ENCODE results near the gene VEGFB. TPM values are rescaled to one million over a fixed set of nuclear protein-coding genes. Genes with fewer than 3 reads are reported as not detected.

VEGFB gene
- total and polyA plus RNA-seq, 2 of the 4 experiments (the other 2 are of a cell fraction), result 3.0 to 25.1 TPM

DNA sequence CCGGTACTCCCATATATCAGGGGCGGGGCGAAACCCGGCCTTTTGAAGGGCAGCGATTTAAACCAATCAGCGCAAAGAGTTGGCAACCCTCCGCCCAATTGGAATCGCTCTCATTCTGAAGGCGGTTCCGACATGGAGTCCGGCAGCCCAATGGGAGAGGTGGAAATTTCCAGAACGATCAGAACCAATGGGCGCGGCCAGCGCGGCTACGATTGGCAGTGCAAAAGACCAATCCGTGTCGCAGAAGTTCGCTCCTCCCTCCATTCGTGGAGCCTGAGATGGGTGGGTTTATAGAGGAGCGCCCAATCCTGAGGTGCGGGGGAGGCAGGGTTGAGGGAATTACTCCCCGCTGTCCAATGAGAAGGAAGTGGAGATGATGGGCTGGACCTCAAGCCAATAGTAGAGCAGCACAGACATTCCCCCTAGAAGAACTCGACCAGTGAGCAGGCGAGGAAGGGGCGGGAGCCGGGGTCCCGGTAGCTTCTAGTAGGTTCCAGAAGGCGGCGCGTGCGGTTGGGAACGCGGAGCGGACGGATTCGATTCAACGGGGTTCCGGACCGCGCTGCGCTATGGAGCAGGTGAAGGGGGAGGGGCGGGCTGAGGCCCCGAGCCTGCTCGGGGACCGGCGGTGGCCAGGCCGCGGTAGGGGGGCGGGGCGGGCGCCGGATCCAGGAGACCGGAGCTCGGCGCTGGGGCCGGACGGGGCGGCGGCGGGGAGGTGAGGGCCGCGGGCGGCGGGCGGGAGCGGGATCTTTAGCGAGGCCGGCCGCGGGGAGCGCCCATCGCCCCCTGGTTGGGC is 48.5 kb upstream of the VEGFB start, which contains the start of gene STIP1:
STIP1 (plus strand) TSS at position 479 of the 799 bp plus-strand sequence; CDS start at position 570, 91 bp downstream.
- WGBS, 2 experiments (ENCODE audit: extremely low coverage in 2 of 2, insufficient read length in 1 of 2), result 0% methylated on average over 31 of the region's 74 CpGs; no CpG with 5 or more reads in 1 of the 2 experiments
- Histone ChIP-seq H3K23ac (ENCODE audit: low read depth, low read length) (peak within 1 kb of the TSS; percentile 85), H3K9me3 (ENCODE audit: control insufficient read depth, insufficient read depth, low read length) (no peaks in the 10 kb centered on the region), H2BK20ac (ENCODE audit: low read depth, low read length) (no peak within 1 kb of the TSS), H3K9ac (ENCODE audit: low read depth, low read length) (peak within 1 kb of the TSS; percentile 81), H3K18ac (ENCODE audit: low read depth, low read length) (peak within 1 kb of the TSS; percentile 13; the same call in 1 of the 2 replicates), H3K4me3 (ENCODE audit: insufficient read depth, low read depth, low read length) (peak within 1 kb of the TSS; percentile 54), H3K9me1 (ENCODE audit: insufficient read depth, low read length) (peaks cover 12% of the 10 kb centered on the region; the same call in 1 of the 2 replicates), H3K4me2 (ENCODE audit: low read depth, low read length) (peak within 1 kb of the TSS; percentile 96), H3K27ac (ENCODE audit: insufficient read depth, low read length) (peak within 1 kb of the TSS; percentile 91), H2AK5ac (ENCODE audit: low read depth, low read length) (peak within 1 kb of the TSS; percentile 93), H2AK9ac (replicated peaks; ENCODE audit: low read depth, low read length, poor library complexity) (peak within 1 kb of the TSS; percentile 98), H3K56ac (ENCODE audit: extremely low read depth, insufficient read depth, low read length) (peak within 1 kb of the TSS; percentile 68), H4K5ac (ENCODE audit: low read depth, low read length) (peak within 1 kb of the TSS; percentile 85), H3K27me3 (ENCODE audit: control insufficient read depth, insufficient read depth, low read length) (no peaks in the 10 kb centered on the region), H4K20me1 (ENCODE audit: insufficient read depth, low read length) (peaks cover 31% of the 10 kb centered on the region), H2BK120ac (ENCODE audit: low read depth, low read length) (peak within 1 kb of the TSS; percentile 33; the same call in 1 of the 2 replicates), H3K4me1 (ENCODE audit: control insufficient read depth, insufficient read depth, low read length) (peaks cover 3% of the 10 kb centered on the region; the same call in 1 of the 2 replicates), H3K36me3 (ENCODE audit: control insufficient read depth, insufficient read depth, low read length) (peaks cover 4% of the 10 kb centered on the region; the same call in 1 of the 2 replicates), H3K14ac (replicated peaks; ENCODE audit: low read depth, low read length) (peak within 1 kb of the TSS; percentile 94), H4K91ac (ENCODE audit: insufficient read depth, low read depth, low read length) (peak within 1 kb of the TSS; percentile 93), H2AFZ (replicated peaks; ENCODE audit: low read length, poor library complexity) (peak within 1 kb of the TSS; percentile 93), H2BK15ac (ENCODE audit: low read depth, low read length) (peak within 1 kb of the TSS; percentile 33; the same call in 1 of the 3 replicates), H3K79me1 (ENCODE audit: low read depth in 1 of 2, low read length in 2 of 2) (peaks cover 7 to 53% of the 10 kb centered on the region in 2 experiments; a peak in 3 of 4 replicates), H3K4ac (ENCODE audit: low read depth, low read length) (peak within 1 kb of the TSS; percentile 95), H4K8ac (ENCODE audit: low read depth in 2 of 2, low read length in 2 of 2) (peak within 1 kb of the TSS; percentile 81 to 92), H2BK5ac (ENCODE audit: low read depth, low read length, poor library complexity, severe bottlenecking) (peak within 1 kb of the TSS; percentile 75)
- ATAC-seq (ENCODE audit: low read depth) (peak; percentile 81), DNase-seq (peak; percentile 100)
- BruUV-seq (replicated peaks), result no TSS peak
- intact Hi-C loops (cut with micrococcal nuclease) (loop anchor here (2.0 kb wide), 1 partner anchor 55 kb away; the partner anchor contains the start of gene FKBP2), dilution Hi-C loops (cut with HindIII; ENCODE audit: low sequenced_read_pairs, unreplicated experiment) (no loop called here), in situ Hi-C loops (cut with MboI; ENCODE audit: low sequenced_read_pairs) (no loop called here)
- ChIA-PET CTCF (no interaction called here), POLR2A (ENCODE audit: unreplicated experiment) (interaction anchor here (0.6 kb wide), 2 partner anchors 16 to 55 kb away, joined by 3 to 7 read pairs; partner anchors contain the start of gene FKBP2)
- TF ChIP-seq, protein P1, sequence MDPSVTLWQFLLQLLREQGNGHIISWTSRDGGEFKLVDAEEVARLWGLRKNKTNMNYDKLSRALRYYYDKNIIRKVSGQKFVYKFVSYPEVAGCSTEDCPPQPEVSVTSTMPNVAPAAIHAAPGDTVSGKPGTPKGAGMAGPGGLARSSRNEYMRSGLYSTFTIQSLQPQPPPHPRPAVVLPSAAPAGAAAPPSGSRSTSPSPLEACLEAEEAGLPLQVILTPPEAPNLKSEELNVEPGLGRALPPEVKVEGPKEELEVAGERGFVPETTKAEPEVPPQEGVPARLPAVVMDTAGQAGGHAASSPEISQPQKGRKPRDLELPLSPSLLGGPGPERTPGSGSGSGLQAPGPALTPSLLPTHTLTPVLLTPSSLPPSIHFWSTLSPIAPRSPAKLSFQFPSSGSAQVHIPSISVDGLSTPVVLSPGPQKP (IDR thresholded peaks at IDR 0.05; ENCODE audit: borderline replicate concordance, low read depth, low read length), result no peak
- no peak for TF ChIP-seq MAFK (IDR thresholded peaks at IDR 0.05; ENCODE audit: low read depth, low read length)
- peak; percentile 56; the same call in 1 of the 2 replicates for TF ChIP-seq BHLHE40 (IDR thresholded peaks at IDR 0.05; ENCODE audit: low read depth, low read length)
- TF ChIP-seq CHD1 (IDR thresholded peaks at IDR 0.05; ENCODE audit: low read depth, low read length), result no peak
- TF ChIP-seq, protein P2, sequence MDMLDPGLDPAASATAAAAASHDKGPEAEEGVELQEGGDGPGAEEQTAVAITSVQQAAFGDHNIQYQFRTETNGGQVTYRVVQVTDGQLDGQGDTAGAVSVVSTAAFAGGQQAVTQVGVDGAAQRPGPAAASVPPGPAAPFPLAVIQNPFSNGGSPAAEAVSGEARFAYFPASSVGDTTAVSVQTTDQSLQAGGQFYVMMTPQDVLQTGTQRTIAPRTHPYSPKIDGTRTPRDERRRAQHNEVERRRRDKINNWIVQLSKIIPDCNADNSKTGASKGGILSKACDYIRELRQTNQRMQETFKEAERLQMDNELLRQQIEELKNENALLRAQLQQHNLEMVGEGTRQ (IDR thresholded peaks at IDR 0.05; ENCODE audit: low read depth, low read length), result no peak
- TF ChIP-seq RFX5 (IDR thresholded peaks at IDR 0.05; ENCODE audit: low read depth, low read length), result no peak
- TF ChIP-seq CEBPB (IDR thresholded peaks at IDR 0.05; ENCODE audit: low read depth, low read length), result no peak
- peak; percentile 75; the same call in 1 of the 2 replicates for TF ChIP-seq MAZ (IDR thresholded peaks at IDR 0.05; ENCODE audit: borderline replicate concordance, low read depth, low read length)
- TF ChIP-seq RAD21 (IDR thresholded peaks at IDR 0.05; ENCODE audit: low read length), result peak; percentile 23; the same call in 1 of the 2 replicates
- 0 out of 2 replicates have a peak, but pooled peaks have one; percentile 7 for TF ChIP-seq NFE2L2 (IDR thresholded peaks at IDR 0.05; ENCODE audit: low read depth, low read length)
- TF ChIP-seq FOS (IDR thresholded peaks at IDR 0.05; ENCODE audit: low read depth, low read length), result peak; percentile 91
- no peak for TF ChIP-seq SMC3 (IDR thresholded peaks at IDR 0.05; ENCODE audit: low read depth, low read length)
- TF ChIP-seq POLR2A (IDR thresholded peaks at IDR 0.05; ENCODE audit: low read depth, low read length), result no peak
